ENCODE results near the gene CORO1A. TPM values are rescaled to one million over a fixed set of nuclear protein-coding genes. Genes with fewer than 3 reads are reported as not detected.
"Not testable (repeated sequence)": the region's sequence is repeated elsewhere in the genome, so short reads cannot be mapped to it uniquely, and the experiment has no call there.

CORO1A gene
- total RNA-seq, 1 experiment from 2014 or later = 41.8 TPM

- DNase-seq (ENCODE audit: low spot score); in situ Hi-C loops (cut with HindIII; ENCODE audit: low sequenced_read_pairs): not testable (repeated sequence)
Observed at GRCh38 chr16:30168746-30169145, 14.7 kb upstream of the CORO1A start.

- in situ Hi-C loops (cut with HindIII; ENCODE audit: low sequenced_read_pairs); DNase-seq (ENCODE audit: low spot score): not testable (repeated sequence)
Observed at GRCh38 chr16:30169416-30169815, 14.0 kb upstream of the CORO1A start.

GRCh38 chr16:30170145-30170544, 13.3 kb upstream of the CORO1A start:
- DNase-seq (ENCODE audit: low spot score); in situ Hi-C loops (cut with HindIII; ENCODE audit: low sequenced_read_pairs): not testable (repeated sequence)

- DNase-seq (ENCODE audit: low spot score) = no peak
- in situ Hi-C loops (cut with HindIII; ENCODE audit: low sequenced_read_pairs) = no loop called here
Observed at GRCh38 chr16:30173054-30173453, 10.3 kb upstream of the CORO1A start.

GRCh38 chr16:30176876-30177275, 6.5 kb upstream of the CORO1A start:
- DNase-seq (ENCODE audit: low spot score); in situ Hi-C loops (cut with HindIII; ENCODE audit: low sequenced_read_pairs): not testable (repeated sequence)

GRCh38 chr16:30179195-30179594, 4.2 kb upstream of the CORO1A start:
- DNase-seq (ENCODE audit: low spot score) = no peak
- in situ Hi-C loops (cut with HindIII; ENCODE audit: low sequenced_read_pairs) = no loop called here

GRCh38 chr16:30179931-30180330, 3.5 kb upstream of the CORO1A start:
- in situ Hi-C loops (cut with HindIII; ENCODE audit: low sequenced_read_pairs) = no loop called here
- no peak for DNase-seq (ENCODE audit: low spot score)

- in situ Hi-C loops (cut with HindIII; ENCODE audit: low sequenced_read_pairs) = no loop called here
Observed at GRCh38 chr16:30180741-30181140, 2.7 kb upstream of the CORO1A start.

GRCh38 chr16:30184096-30184890, 891 bp downstream of the CORO1A start:
- in situ Hi-C loops (cut with HindIII; ENCODE audit: low sequenced_read_pairs) = no loop called here
- DNase-seq (ENCODE audit: low spot score) = peak; percentile 59

More at GRCh38 chr16:30180741-30181140, 2.7 kb upstream of the CORO1A start:
- DNase-seq (ENCODE audit: low spot score) = no peak

GRCh38 chr16:30184891-30185682, 1.7 kb downstream of the CORO1A start:
- DNase-seq (ENCODE audit: low spot score) = no peak
- in situ Hi-C loops (cut with HindIII; ENCODE audit: low sequenced_read_pairs) = no loop called here

- in situ Hi-C loops (cut with HindIII; ENCODE audit: low sequenced_read_pairs) = no loop called here
- DNase-seq (ENCODE audit: low spot score) = no peak
Observed at GRCh38 chr16:30185683-30186421, 2.5 kb downstream of the CORO1A start.

GRCh38 chr16:30186444-30186781, 3.0 kb downstream of the CORO1A start:
- no peak for DNase-seq (ENCODE audit: low spot score)
- in situ Hi-C loops (cut with HindIII; ENCODE audit: low sequenced_read_pairs) = no loop called here

GRCh38 chr16:30186782-30187555, 3.6 kb downstream of the CORO1A start:
- DNase-seq (ENCODE audit: low spot score) = peak; percentile 23

GRCh38 chr16:30187556-30187865, 4.1 kb downstream of the CORO1A start:
- DNase-seq (ENCODE audit: low spot score) = no peak
- in situ Hi-C loops (cut with HindIII; ENCODE audit: low sequenced_read_pairs) = no loop called here

More at GRCh38 chr16:30186782-30187555, 3.6 kb downstream of the CORO1A start:
- in situ Hi-C loops (cut with HindIII; ENCODE audit: low sequenced_read_pairs) = no loop called here

GRCh38 chr16:30187971-30188561, 4.7 kb downstream of the CORO1A start:
- no peak for DNase-seq (ENCODE audit: low spot score)
- in situ Hi-C loops (cut with HindIII; ENCODE audit: low sequenced_read_pairs) = no loop called here

GRCh38 chr16:30191158-30191557, 7.8 kb downstream of the CORO1A start:
- DNase-seq (ENCODE audit: low spot score); in situ Hi-C loops (cut with HindIII; ENCODE audit: low sequenced_read_pairs): not testable (repeated sequence)

- DNase-seq (ENCODE audit: low spot score); in situ Hi-C loops (cut with HindIII; ENCODE audit: low sequenced_read_pairs): not testable (repeated sequence)
Observed at GRCh38 chr16:30193098-30193497, 9.7 kb downstream of the CORO1A start.

GRCh38 chr16:30193615-30194014, 10.2 kb downstream of the CORO1A start, which contains the start of the genes BOLA2B and SLX1A:
TSS of gene BOLA2B (minus strand) at chr16:30193666. CDS start at chr16:30193595, 71 bp downstream.
TSS of gene SLX1A (plus strand) at chr16:30193875. CDS start at chr16:30194085, 210 bp downstream.
- DNase-seq (ENCODE audit: low spot score); in situ Hi-C loops (cut with HindIII; ENCODE audit: low sequenced_read_pairs): not testable (repeated sequence)

Measured in G401 (cell line).